Smooth muscle cell of bladder (primary cell): ENCODE measurements around the gene FNDC3B. TPM values are rescaled to one million over a fixed set of nuclear protein-coding genes. Genes with fewer than 3 reads are reported as not detected.

Experiments used
- total RNA-seq: library from RNA; depleted of rRNA; stranded (reverse); fragments of >200 nt; gene quantifications from 2 replicates; pipeline ENCODE4 v1.2.3, GENCODE V29; 2014

The FNDC3B gene
- total RNA-seq, result 131 and 153 TPM in 2 replicates

DNA sequence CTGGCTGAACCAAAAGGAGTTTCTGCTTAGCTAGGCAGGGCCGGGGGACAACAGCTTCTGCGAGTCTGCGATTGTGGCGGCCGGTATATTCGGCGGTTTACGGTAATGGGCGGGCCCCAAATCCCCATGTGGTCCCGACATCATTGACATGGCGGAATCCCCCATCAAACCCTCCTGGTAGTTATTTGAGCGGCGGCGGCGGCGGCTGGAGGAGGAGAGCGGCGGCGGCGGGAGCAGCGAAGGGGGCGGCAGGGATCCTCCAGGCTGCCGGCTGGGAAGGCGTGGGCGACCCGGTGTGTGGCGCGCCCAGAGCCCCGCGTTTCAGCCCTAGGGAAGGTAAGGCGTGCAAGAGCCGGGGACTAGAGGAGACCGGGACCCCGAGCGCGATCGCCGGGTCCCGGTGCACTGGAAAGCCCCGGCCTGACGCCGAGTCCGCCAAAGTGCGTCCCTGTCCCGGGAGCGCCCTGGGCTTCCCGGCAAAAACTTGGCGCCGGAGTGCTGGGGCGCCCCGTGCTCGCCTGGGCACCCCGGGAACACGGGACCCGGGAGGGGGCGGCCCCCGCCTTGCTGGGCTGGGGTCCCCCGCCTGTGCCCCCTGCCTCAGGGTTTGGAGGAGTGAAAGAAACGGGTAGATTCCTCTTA, at the start of gene FNDC3B:
TSS of gene FNDC3B (plus strand) at position 143 of the 642 bp plus-strand sequence. CDS start 72,902 bp downstream, outside the sequence.

DNA sequence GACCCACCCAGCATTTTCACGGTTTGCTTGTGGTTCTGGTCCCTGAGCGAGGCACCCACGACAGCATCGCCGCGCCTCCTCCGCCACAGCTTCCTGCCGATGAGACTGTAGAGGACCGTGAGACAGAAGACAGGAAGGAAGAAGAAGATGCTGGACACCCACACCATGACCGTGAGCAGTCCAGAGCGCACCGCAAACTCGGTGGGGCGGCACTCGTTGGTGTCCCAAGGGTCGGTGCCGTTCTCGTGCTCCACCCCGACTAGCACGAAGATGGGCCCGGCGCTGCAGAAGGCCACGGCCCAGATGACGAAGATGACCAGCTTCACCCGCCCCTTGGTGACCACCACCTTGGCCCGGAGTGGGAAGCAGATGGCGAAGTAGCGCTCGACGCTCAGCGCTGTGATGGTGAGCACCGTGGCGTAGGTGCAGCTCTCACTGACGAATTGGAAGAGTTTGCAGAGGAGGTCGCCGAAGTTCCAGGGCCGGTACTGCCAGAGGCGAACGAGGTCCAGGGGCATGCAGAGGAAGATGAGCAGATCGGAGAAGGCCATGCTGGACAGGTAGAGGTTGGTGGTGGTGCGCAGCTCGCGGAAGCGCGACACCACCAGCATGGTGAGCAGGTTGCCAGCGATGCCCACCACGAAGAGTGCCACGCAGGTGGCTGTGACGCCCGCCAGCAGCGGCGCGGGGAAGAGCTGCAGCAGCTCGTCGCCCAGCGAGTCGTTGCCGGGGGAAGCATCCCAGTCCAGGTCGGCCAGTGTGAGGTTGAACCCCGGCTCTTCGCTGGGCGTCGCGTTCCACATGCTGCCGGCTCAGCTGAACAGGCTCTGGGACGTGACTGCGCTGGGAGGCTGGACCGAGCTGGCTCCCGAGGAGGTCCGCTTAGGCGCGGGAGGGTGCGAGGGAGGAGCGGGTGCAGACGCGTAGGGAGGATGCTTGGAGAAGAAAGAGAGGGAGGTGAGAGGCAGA, 408.5 kb downstream of the FNDC3B start, which contains the start of gene GHSR:
TSS of gene GHSR (minus strand) at position 846 of the 969 bp plus-strand sequence. CDS start at position 803, 43 bp downstream.

Other genes with a start within 250 kb of the FNDC3B start
- 21.4 and 38.7 TPM in 2 replicates for gene PLD1, start 229.1 kb upstream of the FNDC3B start, total RNA-seq
- not detected in 2 replicates for gene TMEM212, start 196.2 kb upstream of the FNDC3B start, total RNA-seq